CD4-positive, alpha-beta T cell treated with Interferon gamma for 1 hour (primary cell): ENCODE measurements around the gene GNPDA2.
A peak's percentile ranks its signal among the peaks of the same experiment; 100 is the strongest.
"Not testable (repeated sequence)": the region's sequence is repeated elsewhere in the genome, so short reads cannot be mapped to it uniquely, and the experiment has no call there.

ENCODE experiments used
- DNase-seq: peaks from one replicate; pipeline ENCODE4 v3.0.0-alpha.2; 2020

GNPDA2 gene

GRCh38 chr4:44726038-44726871 is at the start of gene GNPDA2:
GNPDA2 (minus strand) TSS chr4:44726556; CDS start chr4:44722207, 4,349 bp downstream.
- DNase-seq: peak; percentile 83

DNA sequence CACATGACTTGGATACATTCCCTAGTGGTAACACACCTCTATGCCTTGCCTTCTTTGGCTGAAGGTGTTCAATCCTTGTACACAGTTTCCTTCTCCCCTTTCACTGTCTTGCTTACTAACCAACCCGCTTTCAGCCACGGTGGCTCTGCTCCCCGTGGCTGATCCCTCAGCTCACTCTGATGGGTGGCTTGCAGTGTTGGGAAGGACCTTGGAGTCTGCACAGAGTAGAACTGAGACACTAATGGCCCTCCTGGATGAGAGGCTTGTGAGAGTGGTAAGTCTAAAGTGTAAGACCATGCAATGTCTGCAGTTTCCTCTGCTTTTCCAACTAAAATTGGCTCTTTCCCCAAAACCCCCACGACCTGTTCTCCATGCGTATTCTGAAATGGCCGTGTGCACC is 46.0 kb upstream of the GNPDA2 start:
- no peak for DNase-seq

DNA sequence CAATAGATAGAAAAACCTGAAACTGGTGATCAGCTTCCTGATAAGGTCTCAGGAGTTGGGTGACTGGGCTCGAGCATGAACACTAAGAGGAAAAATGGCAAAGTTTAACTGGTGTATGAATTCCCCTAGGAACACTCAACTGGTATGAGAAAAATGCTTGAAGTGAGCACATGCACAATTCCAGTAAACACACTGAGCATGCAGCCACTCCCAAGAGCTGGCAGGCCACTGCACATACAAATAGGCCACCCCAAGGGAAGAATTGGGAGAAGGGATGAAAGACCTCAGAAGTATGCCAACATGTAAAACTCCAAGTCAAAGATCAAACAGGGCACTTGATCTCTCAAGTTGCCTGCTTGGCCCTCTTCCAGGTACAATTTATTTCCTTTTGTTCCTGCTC is 45.4 kb upstream of the GNPDA2 start:
- DNase-seq: no peak

DNA sequence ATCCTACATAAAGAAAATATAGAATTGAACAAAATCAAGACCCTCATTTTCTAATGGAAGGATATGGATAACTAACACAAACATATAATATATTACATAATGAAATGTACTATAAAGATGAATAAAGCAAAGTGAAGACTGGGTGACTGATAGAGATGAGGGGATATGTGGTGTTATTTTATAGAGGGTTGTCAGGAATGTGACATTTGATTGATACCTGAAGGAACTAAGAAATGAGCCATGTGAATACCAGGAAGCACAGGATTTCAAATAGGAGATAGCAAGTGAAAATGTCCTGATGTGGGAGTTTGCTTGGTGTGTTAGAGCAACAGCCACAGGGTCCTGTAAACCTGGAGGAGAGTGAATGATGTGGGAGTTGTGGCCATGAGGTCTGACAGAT is 40.1 kb upstream of the GNPDA2 start:
- no peak for DNase-seq

DNA sequence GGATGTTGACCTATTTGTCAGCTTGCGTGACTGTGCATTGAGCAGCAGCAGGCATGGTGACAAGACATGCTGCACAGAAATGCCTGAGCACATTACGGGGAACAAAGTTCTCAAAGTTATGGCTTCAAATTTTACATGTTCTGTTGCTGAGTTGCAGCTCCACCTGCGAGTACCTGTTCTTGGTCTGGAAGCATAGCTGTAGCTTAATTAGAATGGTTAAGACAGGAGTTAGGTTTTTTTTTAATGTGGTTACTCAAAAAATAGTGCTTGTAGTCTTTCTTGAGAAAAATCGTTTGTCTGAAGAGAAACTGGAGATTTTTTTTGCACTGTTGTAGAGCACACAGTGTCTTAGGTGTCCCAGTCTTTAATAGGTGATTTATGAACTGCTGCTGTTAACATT is 38.8 kb upstream of the GNPDA2 start:
- DNase-seq: no peak

DNA sequence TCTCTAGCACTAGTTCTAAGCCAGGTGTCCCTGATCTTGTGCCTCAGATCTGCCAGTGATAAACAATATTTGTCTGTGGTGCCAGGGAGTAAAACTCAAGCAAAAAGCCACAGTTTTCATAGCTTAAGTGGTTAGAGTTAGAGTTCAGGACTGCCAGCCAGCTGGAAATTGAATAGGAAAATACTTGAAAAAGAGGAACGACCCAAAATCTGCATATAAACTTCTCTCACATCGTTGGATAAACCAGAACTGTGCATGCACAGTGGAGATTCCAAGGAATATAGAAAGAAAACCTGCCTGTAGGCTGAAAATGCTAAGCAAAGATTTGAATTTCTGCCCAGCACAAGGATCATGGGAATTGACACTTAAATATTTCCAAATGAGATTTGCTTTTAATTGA is 35.0 kb upstream of the GNPDA2 start:
- DNase-seq: no peak

DNA sequence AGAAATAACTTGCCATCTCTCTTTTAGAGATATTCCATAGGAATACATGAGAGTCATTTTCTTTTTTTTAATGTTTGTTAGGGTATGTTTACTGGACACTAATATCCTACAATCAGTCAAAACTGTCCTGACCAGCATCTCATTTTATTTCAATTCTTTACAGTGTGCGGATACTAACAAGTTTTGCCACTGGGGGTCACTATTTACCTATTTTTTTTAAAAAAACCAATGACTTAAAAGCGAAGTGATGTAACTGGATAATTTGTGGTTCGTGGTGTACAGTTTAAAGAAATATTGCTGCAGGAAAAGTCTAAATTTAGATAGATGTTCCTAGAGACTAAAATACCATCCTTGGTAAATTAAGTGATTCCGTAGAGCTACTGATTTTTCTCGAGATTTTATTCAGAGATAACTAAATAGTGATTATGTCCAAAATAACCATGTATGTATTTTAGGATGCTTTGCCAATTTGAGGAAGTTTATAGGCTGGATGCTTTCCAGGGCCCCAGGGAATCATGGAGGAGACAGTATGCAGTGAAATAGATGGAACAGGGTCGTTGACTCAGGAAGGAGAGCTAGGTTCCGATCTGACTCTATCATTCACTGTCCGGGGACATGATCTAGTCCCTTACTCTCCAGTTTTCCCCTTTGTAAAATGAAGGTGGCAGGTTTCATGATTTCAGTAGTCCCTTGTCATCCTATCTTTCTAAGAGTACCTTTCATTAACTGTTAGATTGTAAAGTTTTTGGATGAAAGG is 34.0 kb upstream of the GNPDA2 start:
- DNase-seq: no peak

DNA sequence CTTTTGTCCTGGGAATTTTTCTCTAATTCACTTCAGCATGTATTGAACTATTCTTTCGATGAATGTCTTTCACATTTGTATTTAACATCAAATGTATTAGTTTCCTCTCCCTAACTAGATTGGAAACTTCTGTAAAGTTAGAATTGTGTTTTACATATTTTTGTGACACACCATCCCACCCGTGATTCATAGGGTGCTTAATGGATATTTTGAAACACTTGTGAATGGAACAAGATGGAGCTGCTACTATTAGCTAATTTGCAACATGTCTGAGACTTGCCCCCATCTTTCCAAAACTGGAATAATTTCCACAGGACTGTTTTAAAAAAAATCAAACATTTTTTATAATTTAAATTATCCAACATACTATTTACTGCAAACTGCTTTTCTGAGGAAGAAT is 30.2 kb upstream of the GNPDA2 start:
- no peak for DNase-seq

DNA sequence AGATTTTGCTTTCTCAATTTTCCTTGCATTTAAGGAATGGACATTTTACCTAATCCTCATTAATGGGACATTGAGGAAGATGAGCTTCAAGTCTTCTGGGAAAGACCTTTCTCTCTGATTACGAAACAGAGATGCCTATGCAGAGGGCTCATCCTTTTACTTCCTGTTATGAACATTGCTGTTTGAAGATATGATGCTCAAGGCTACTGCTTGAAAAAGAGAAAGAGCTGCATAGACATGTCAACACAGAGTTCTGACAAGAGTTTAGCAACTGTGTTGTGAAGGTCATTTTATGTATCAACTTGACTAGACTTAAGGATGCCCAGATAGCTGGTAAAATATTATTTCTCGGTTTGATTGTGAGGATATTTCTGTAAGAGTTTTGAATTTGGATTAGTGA is 13.8 kb upstream of the GNPDA2 start:
- no peak for DNase-seq

DNA sequence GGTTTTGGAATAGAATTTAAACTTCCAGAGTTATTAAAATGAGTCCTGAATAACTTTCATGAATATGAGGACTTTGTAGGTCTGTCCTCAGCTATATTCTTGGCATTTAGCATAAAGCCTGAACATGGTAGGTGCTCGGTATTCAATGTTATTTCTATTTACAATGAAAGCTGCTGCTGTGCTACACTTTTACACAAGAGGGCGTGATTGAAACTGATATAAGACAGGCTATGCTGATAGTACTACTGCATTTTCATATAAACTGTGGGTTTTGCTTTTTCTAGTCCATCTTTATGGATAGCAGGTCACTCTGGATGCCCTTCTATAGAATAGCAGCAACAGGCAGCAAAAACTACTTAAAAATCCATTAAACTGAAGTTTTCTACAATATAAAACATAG is 12.3 kb upstream of the GNPDA2 start:
- DNase-seq: no peak

- DNase-seq: no peak
These were observed 10.5 kb upstream of the GNPDA2 start for GRCh38 chr4:44736900-44737299.

DNA sequence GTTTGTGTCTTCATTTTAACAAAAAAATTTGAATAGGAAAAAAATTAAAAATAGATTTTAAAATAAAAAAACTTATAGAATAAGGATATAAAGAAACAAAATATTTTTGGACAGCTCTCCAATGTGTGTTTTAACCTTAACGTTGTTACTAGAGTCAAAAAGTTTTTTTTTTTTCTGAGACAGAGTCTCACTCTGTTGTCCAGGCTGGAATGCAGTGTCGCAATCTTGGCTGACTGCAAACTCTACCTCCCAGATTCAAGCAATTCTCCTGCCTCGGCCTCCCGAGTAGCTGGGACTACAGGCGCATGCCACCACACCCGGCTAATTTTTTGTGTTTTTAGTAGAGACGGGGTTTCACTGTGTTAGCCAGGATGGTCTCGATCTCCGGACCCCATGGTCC is 2.3 kb upstream of the GNPDA2 start:
- not testable (repeated sequence) for DNase-seq

GRCh38 chr4:44727471-44727870 is 1.1 kb upstream of the GNPDA2 start:
- DNase-seq: no peak

- no peak for DNase-seq
These were observed 674 bp downstream of the GNPDA2 start for GRCh38 chr4:44725726-44726037.

DNA sequence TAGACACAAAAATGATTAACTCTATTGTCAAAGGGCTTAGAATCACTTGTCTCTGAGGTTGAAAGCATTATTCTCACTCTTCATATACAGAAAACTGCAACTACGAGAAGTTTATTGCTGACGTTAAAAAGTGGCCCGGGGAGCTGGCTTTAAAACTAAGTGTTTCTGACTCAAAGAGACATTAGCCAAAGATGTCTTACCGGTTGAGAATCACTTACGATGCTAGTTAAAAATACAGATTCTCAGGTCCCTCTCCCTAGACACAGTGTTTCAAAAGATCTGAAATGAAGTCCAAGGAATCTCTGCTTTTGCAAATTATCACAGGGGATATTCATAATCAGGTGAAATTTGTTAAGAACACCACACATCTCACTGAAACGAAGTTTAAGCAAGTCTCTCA is 1.2 kb downstream of the GNPDA2 start:
- no peak for DNase-seq

DNA sequence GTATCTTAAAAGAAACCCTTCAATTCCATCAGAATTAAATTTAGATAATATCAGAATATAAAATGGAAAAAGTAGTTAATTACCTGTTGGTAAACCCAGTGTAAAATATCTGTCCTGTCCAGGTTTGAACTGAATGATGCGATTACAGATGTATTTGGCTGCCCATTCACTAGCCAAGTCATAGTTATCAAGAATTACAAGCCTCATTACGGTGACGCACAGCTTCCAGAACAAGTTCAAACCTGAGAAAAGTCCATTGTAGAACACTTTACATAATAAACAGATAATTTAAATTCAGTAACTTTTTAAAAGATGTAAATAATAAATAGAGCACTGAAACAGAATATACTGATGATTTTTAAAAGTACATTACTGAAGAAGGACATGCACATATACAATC is 4.4 kb downstream of the GNPDA2 start:
- DNase-seq: no peak

DNA sequence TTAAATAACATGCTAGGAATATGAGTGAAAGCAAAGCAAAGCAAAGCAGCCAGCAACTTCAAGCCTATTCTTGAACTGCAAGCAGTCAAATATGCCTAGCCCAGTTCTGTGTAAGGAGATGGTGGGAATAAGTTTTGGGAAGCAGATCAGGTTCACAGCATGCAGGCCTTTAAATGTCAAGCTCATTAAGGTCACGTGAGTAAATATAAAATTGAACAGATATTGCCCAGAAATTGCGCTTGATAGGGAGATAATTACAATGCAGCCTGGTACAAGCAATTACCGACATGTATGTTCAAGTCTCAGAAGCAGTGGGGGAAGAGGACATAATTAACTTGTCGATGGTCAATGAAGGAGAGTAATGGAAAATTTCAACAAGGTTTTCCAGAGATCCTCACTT is 6.0 kb downstream of the GNPDA2 start:
- DNase-seq: no peak

- no peak for DNase-seq
These were observed 9.8 kb downstream of the GNPDA2 start for GRCh38 chr4:44716597-44716996.

DNA sequence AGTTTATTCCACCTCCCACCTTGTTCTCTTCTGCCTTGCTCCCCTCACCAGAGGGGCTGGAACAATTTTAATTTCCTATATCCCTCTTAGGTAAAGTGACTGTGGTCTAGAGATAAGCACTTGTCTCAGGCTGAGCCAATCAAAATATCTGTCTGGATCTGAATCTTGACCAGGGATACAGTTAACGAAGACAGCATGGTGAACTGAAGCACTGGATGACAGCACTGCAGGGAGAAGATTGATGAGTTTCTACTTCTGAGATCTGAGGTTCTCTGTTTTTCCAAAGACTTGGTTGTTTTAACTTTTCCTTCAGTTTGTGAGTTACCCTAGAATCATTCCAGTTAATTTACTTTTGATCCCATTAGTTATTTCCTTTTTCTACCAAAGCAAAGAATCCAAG is 13.2 kb downstream of the GNPDA2 start:
- DNase-seq: no peak

- no peak for DNase-seq
These were observed 21.7 kb downstream of the GNPDA2 start for GRCh38 chr4:44704673-44705072.

GRCh38 chr4:44701037-44701436 is 25.3 kb downstream of the GNPDA2 start:
- no peak for DNase-seq

GRCh38 chr4:44700427-44700826 is 25.9 kb downstream of the GNPDA2 start:
- DNase-seq: no peak

DNA sequence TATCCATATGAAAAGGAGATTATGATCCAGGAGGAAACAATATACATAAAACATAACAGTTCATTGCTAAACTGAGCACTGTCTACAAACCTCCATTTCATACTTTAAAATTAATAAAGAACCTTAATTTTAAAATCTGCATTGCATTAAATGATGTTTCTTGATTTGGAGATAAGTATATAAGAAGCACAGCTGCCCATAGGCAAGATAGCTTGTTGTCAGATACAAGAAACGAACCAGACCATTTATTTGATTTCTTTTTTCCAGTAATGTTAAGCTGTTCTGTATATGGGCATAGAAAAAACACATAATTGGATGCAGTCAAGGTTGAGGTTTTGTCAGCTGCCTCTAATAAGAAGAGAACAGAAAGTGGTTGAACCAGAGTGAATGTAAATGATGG is 41.7 kb downstream of the GNPDA2 start:
- no peak for DNase-seq

GRCh38 chr4:44679060-44679459 is 47.3 kb downstream of the GNPDA2 start:
- no peak for DNase-seq
